GM21360 (cell line): Measurements from ENCODE around the gene PSMD14.
A peak's percentile ranks its signal among the peaks of the same experiment; 100 is the strongest.
"Not testable (repeated sequence)": the region's sequence is repeated elsewhere in the genome, so short reads cannot be mapped to it uniquely, and the experiment has no call there.

ENCODE experiments used
- ATAC-seq: cut with Tn5 transposase; IDR thresholded peaks from one replicate; pipeline ENCODE4 v1.9.1; 2021; ENCODE audit warnings: mild to moderate bottlenecking, moderate library complexity; ENCODE audit not compliant: unreplicated experiment

Gene PSMD14

DNA sequence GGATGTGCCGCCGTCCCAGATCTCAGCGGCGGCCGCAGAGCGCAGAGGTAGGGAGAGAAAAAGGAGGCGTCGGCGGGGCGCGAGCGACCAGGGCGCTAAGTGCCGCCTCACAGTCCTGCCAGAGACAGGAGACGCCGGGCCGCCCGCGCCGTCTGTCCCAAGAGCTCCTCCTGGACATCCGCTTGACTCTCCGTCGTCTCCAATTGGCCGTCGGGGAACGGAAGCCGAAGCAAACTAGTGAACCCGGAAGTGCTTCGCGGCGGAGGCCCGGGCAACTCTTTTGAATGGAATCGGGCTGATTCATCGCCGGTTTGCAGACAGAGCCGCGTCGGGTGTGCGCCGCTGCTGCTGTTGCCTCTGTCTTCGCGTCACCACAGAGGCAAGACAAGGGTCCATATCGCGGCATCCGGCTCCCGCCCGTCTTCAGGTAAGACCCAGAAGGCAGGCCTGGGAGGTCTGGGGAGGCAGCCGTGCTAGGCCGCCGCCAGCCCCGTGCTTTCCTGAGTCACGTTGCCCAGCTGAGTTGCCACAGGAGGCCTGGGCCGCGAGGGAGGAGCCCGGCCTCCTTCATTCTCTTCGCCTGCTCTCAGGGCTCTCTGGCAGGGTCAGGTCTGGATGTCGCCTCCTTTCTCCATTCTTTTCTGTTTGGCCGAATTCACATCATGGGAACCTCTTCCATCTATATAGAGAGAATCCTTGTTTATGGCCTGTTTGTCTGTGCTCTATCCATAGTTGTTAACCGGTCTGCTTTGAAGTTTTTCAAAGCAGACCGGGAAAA lies at the start of gene PSMD14:
Gene PSMD14 (plus strand): TSS at position 248 of the 778 bp plus-strand sequence. CDS start 10,401 bp downstream, outside the sequence.
- peak; percentile 98 for ATAC-seq

DNA sequence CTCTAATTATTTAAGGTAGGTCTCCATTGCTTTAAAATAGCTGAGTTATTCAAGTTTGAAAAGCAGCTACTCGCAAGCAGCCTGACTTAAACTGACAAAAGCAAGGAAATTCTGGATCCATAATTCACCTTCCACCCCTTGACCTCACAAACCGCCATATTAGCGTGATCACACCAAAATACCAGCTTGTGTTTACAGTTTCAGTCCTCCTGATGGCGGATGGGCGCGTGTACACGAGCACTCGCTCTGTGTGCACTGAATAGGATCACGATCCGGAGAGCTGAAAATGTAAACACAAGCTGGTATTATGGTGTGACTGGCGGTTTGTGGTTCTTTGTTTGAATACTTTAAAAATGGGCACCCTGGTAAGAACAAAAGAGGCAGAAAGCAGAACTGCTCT lies 42.4 kb upstream of the PSMD14 start:
- ATAC-seq: no peak

DNA sequence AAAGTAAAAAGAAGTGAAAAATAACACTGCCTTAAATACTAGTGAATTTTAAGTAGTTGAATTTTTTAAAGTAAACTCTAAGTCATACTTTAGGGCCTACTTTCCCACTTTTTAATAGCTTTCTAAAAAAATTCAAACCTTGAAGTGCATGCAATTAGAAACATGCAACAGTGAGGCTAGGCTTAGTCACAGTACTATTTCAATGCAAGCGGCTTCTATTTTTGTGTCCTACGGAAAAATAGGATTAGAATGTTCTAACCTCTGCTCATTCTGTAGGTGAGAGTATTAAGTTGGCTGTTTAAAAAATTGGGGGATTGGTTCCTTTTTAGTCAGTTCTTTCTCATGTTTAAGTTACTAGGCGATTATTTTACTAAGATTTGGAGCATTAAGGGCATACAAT lies 39.1 kb upstream of the PSMD14 start:
- no peak for ATAC-seq

DNA sequence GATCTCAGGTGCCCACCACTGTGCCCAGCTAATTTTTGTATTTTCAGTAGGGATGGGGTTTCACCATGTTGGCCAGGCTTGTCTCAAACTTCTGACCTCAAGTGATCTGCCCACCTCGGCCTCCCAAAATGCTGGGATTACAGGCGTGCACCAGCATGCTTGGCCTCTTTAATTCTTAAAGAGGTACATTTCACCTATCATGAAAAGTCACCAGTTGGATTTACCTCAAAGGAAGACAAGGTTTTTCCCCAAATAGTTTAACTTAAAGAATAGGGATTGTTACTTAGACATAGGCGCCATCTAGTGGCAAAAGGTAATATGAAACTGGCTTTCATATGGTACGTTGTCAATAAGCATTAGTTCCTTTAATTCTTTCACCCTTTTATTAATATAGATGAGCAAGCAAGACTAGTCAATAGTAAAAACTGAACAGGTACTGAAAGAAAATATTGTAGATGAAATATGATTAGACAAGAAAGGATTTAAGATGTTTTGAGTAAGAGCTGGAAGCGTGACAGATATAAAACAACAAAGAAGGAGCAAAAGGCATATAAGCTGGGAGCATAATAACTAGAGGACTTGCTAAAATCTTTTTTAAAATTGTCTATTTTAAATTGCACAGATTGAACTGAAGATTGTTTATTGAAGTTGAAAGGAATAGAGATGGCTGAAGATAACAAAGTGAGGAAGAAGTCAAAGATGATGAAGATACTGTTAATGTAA lies 35.0 kb upstream of the PSMD14 start:
- ATAC-seq: peak; percentile 78

DNA sequence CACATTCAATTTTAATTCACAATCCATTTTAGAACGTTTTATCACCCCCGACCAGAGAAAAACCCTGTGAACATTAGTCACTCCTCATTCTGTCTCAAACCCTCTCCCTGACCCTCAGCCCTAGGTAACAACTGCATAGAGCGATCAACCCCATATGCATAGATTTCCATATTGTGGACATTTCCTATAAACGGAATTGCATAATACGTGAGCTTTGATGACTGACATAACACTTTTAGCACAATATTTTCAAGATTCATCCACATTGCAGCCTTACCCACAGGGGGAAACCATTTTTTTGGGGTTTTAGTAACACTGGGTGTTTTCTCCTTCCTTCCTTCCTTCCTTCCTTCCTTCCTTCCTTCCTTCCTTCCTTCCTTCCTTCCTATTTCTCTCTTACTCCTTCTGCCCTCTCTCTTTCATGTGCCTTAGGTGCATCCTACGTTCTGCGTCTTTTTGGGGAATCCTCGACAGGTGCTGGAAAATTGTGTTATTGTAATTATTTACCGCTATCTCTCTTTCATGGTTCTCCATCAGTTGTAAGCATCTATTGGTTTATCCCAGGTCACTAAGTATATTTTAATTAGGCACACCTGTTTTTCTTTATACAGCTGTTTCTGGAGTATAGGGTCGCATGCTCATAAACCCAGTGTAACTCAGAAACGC lies 29.5 kb upstream of the PSMD14 start:
- not testable (repeated sequence) for ATAC-seq

DNA sequence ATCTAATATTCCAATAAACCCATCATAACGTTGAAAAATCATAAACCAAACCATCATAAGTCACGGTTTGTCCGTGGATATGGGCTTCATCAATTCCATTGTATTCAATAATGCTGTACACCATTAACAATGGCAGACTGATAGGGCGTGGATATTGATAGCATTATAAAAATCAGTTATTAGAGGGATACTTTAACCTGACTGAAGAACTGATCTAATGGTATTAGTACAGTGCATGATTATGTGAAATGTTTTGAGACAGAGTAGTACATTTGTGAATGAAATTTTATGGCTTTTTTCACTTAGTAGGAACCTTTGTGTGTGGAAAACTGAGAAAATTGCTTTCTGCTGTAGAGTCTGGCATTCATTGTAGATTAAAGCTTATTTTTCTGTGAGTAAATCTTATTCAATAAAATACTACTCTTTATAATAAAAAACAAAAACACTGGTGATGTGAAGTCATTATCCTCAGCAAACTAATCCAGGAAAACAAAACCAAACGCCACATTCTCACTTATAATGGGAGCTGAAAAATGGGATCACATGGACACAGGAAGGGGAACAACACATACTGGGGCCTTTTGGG lies 28.9 kb upstream of the PSMD14 start:
- not testable (repeated sequence) for ATAC-seq

DNA sequence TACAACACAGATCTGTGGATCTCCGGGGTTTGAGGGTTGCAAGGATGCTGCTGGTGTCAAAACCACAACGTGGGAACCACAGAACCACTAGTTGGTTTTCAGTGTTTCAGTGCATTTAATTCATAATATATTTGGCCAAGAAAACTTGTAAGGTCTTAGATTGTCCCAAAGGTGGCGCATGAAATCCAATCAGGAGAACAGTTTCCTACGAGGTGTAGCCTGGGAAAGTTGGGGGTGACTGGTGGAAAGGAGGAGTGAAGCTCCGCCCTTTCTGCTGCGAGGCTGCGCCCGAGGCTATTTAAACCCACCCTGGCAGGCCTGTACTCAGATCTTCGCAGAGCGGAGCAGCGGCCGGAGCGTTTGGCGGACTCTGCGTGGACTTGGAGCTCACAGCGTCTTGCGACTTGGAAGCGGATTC lies 27.3 kb upstream of the PSMD14 start:
- ATAC-seq: not testable (repeated sequence)

DNA sequence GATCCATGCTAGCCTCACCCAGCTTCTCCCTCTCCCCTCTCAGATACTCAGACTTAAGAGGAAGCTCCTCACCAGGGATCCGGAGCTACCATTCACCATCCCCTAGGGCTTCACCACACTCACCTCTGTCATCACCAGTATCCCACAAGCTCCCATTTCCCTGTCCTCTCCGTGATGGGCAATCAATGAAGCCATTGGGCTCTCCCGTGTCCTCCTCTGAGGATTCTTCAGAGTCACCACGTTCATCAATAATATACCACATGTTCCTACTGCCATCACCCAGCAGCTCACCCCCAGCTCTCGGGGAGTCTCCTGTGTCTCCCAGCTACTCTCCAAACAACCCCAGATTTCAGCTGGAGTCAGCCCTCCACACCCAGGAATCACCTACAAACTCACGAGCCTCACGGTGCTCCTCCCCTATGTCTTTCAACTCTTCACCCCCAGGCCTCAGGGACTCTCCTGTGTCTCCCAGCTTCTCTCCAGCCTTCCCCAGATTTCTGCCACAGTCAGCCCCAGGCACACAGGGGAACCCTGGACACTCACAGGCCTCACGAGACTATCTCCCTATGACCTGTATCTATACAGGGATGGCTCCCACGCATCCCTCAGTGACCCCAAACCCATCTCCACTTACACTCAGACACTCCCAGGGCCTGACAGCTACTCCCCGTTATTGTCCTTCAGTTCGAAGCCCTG lies 26.5 kb upstream of the PSMD14 start:
- ATAC-seq: not testable (repeated sequence)

DNA sequence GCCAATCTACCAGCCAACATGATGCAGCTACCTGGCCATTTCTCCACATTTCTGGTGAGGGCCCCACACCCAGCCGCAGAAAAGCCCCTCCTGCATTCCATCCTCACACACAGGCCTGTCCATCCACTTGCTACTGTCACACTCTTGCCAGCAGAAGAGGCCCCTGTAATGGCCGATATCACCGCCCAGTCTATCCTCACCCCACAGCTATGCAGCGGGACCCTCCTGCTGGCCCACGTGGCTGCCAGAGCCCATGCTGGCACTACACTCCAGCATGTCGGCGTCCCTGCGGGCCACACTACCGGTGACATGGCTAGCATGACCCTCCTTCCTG lies 25.9 kb upstream of the PSMD14 start:
- not testable (repeated sequence) for ATAC-seq

DNA sequence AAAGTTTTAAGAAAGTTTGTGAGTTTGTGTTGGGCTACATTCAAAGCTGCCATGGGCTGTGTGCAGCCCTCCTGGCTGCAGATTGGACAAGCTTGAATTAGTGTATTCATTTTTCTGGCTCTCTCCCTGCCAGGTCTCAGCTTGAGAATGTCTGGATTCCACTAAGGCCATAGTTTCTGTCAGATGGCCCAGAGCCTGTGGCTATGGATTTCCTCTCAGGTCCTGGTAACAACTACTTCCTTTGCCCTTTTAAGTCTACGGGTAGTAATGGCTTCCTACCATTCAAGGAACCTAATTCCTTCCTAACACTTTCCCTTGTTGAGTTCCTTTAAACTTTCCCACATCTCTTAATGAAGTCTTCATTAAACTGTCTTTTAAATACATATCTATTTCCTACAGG lies 24.3 kb upstream of the PSMD14 start:
- ATAC-seq: no peak

DNA sequence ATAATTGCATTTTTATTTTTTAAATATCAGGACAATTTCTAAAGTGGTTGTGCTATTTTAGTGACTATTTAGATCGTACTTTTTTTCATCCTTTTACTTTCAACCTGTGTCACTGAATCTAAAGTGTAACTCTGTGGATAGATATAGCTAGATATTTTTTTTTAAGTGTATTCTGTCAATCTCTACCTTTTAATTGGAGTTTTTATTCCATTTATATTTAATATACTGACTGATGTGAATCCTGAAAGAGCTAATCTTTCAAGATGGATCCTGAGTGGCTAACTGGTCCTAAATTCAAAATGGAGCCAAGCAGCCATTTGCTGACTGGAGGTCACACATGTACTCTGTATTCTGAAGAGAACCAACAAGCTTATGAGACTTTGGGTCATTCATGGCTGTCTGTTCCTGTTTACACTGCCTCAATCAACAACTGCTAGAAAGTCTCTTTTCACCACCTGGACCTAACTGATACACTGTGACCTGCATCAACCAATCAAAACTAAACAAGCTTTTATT lies 4.6 kb upstream of the PSMD14 start:
- ATAC-seq: no peak

DNA sequence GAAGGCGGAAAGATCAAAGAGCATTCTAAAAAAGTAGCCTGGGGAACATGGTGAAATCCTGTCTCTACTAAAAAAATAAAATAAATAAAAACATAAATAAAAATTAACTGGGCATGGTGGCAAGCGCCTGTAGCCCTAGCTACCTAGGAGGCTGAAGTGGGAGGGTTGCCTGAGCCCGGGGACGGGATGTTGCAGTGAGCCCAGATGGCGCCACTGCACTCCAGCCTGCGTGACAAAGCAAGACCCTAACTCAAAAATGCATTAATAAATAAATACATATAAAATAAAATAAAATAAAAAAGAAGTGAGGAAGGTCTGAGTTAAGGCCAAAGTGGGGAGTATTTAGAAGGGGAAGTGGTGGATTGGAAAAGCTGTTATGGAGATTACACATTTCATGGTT lies 1.3 kb upstream of the PSMD14 start:
- ATAC-seq: no peak

DNA sequence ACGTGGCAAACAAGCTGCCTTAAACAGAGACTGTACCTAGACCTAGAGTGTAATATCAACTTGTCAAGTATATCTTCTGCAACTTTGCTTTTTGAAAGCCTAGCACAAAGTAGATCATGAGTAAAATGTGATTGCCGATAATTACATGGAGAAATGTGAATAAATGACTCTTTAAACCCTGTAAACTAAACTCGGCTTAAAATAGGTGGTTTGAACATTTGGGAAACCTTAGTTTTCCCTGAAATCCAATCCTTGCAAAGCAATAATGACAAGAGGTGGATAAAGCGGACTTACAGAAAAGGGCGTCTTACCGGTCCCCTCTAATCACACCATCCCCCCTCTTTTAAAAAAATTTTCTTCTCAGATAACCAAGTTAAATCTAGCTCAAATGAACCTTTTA lies 549 bp upstream of the PSMD14 start:
- ATAC-seq: no peak

DNA sequence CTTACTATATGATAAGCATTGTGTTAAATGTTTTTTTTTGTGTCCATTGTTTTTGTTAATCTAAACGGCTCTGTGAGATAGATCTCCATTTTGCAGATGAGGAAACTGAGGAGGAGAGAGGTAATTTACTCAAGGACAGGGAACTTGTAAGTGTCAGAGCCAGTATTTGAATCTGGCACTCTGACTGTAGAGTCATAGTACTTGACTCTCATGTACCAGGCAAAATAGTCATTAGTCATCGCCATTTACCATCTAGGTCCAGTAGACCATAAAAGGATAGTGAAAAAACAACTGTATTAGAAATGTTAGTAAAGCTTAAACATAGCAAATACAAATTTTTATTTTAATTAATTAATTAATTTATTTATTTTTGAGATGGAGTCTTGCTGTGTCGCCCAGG lies 4.8 kb downstream of the PSMD14 start:
- no peak for ATAC-seq

DNA sequence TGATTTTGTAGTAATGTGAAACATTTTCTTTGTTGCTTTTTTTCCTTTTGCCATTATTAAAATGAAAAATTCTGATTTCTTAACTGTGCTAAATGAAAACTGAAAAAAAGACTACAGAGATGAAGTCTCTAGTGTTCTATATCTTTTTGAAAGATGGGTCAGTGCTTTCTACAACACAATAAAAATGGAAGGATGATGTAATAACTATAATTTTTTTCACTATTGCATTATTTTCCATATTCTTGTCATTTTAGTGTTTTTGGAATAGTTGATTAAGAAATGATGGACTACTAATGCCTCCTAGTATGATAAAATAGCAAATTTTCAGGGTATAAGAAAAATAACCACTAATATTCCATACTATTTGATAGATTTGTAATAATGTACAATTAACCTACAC lies 7.2 kb downstream of the PSMD14 start:
- ATAC-seq: no peak

DNA sequence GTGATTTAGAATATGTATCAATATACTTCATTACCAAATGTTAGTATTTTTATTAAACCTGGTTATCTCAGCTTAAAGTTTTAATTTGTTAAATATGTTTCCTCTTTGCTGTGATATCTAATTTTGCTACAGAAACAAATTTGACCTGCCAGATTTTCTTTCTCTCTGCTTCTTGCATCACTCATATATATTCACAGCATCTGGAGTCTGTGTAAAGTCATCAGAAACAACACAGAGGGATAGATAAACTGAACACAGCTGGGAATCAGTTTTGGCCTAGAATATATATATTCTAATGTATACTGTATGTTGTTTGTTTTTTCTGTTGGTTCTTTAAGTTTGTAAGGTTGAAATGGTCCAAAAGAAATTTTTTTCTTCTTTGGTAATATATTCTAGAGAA lies 8.5 kb downstream of the PSMD14 start:
- no peak for ATAC-seq

DNA sequence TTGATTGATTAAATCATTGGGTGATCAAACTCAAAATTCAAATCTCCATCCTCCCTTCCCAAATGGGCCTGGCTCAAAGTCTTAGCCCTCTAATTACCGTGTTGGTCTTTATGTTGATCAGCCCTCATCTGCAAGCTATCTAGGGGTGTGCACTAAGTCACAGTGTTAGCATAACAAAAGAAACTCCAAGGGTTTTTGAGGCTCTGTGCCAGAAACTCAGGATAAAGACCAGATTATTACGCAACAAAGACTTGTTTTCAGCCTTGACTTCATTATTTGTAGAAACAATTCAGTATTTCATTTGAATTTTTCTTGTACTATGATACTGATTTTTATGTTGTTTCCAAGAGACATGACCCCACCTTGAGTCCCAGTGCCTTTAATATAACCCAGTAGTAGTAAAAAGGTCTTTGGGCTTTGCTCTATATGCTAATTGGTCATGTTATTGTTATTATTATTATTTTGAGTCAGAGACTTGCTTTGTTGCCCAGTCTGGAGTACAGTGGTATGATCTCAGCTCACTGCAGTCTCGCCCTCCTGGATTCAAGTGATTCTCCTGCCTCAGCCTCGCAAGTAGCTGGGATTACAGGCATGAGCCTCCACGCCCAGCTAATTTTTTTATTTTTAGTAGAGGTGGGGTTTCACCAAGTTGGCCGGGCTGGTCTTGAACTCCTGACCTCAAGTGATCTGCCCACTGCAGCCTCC lies 13.9 kb downstream of the PSMD14 start:
- no peak for ATAC-seq

DNA sequence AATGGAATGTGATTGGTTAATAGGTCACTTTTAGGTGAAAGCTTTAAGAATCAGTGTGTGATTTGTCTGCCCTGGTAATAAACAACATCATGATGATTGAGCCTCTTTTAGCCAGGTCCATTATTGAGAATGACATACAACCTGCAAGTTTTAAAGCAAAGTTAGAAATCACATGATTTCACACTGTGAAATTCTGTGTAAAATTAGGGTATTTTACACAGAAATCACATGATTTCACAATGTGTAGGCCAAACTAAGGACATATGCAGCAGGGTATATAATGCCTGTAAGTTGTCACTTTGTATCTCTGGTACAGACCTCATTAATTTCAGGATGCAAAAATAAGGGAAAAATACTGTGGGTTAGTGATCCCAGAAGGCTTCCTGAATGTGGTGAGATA lies 16.7 kb downstream of the PSMD14 start:
- no peak for ATAC-seq

DNA sequence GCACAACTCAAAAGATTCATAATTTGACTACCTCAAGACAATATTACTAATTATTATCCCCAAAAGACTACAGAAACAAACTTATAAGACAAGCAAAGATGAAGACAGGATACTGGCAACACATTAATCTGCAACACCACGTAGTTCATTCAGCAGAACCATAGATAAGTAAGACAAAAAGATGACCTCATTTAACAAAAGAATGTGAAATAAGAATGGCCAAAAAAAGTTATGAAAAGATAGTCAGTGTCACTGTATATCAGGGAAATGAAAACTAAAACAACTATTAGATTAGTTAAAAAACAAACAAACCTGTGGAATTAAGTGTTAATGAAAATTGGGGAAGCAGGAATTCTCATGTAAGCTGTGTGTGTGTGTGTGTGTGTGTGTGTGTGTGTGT lies 19.4 kb downstream of the PSMD14 start:
- ATAC-seq: no peak

DNA sequence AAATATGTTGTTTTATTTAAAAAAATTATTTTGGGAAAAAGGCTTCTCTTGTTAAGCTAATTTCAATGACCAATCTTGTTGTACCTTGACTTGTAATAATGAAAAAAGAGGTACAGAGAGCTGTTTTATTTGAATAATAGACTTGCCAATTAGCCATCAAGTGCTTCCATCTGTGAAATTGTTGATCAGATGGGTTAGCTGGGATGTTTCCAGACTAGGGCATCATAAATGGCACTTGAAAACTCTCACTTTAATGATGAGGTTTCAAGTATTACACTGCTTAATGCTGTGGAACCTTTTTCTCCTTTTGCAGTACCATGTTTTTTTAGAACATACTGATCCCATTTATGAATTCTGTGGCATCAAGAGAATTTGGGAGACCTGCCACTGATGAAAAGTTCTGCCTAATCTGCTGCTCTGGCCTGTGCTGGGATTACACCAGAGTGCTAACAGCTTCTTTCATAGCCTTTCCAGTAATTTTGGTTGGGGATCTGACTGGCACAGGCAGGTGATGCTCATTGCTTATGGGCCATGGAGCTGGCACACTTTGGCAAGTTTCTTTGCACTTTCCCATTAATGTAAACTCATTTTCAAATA lies 24.2 kb downstream of the PSMD14 start:
- no peak for ATAC-seq
